CD4-positive, CD25-positive, alpha-beta regulatory T cell (primary cell): ENCODE measurements around the gene FAM168A. TPM values are rescaled to one million over a fixed set of nuclear protein-coding genes. Genes with fewer than 3 reads are reported as not detected.

Source experiments
- ATAC-seq, 2 donors: fragments of 150-1000 bp; cut with Tn5 transposase; one replicate each; pipeline ENCODE4 v1.10.0; 2021; ENCODE audit warnings: low read depth in 2 of 2, moderate number of reproducible peaks in 2 of 2, moderate library complexity in 1 of 2
- DNase-seq, 3 donors: peaks; one replicate each; pipeline versions ENCODE4 v3.0.0 to v3.0.0-alpha.2; 2012 to 2022; ENCODE audit warnings: mixed read lengths in 1 of 3
- H3K27ac ChIP-seq: one replicate; pipeline ENCODE4 v1.7.0; 2013; ENCODE audit warnings: mild to moderate bottlenecking, low read length; ENCODE audit not compliant: insufficient read depth, poor library complexity, severe bottlenecking
- H3K27me3 ChIP-seq: one replicate; pipeline ENCODE4 v1.7.0; 2013; ENCODE audit warnings: low read length; ENCODE audit not compliant: control insufficient read depth, insufficient read depth
- H3K36me3 ChIP-seq: one replicate; pipeline ENCODE4 v1.7.0; 2013; ENCODE audit warnings: mild to moderate bottlenecking, low read length, moderate library complexity; ENCODE audit not compliant: control insufficient read depth, insufficient read depth
- H3K4me1 ChIP-seq: 2 replicates; pipeline ENCODE4 v1.7.0; 2013; ENCODE audit warnings: mild to moderate bottlenecking, low read length; ENCODE audit not compliant: insufficient read depth, control insufficient read depth, poor library complexity, severe bottlenecking
- H3K4me3 ChIP-seq: one replicate; pipeline ENCODE4 v1.7.0; 2013; ENCODE audit warnings: low read depth, mild to moderate bottlenecking, low read length, moderate library complexity
- H3K9me3 ChIP-seq, 2 experiments: 1 replicate in 1 of 2; 2 replicates in 1 of 2; pipeline ENCODE4 v1.7.0; 2013; ENCODE audit warnings: low read length in 2 of 2, mild to moderate bottlenecking in 1 of 2, moderate library complexity in 1 of 2; ENCODE audit not compliant: control insufficient read depth in 2 of 2
- H3K27ac Mint-ChIP-seq, 3 donors: one replicate each; pipeline ENCODE4 v1.8.0; 2020 to 2022; ENCODE audit warnings: mild to moderate bottlenecking in 3 of 3, mixed read lengths in 3 of 3, moderate library complexity in 2 of 3
- H3K27me3 Mint-ChIP-seq: one replicate; pipeline ENCODE4 v1.8.0; 2022; ENCODE audit warnings: mild to moderate bottlenecking, mixed read lengths
- H3K36me3 Mint-ChIP-seq: one replicate; pipeline ENCODE4 v1.8.0; 2020; ENCODE audit warnings: mixed read lengths
- H3K4me1 Mint-ChIP-seq, 4 donors: one replicate each; pipeline ENCODE4 v1.8.0; 2020 to 2022; ENCODE audit warnings: mixed read lengths in 4 of 4, mild to moderate bottlenecking in 1 of 4
- H3K4me3 Mint-ChIP-seq, 4 donors: one replicate each; pipeline ENCODE4 v1.8.0; 2020 to 2022; ENCODE audit warnings: mild to moderate bottlenecking in 4 of 4, mixed read lengths in 4 of 4, moderate library complexity in 3 of 4
- H3K9me3 Mint-ChIP-seq, 7 donors: one replicate each; pipeline ENCODE4 v1.8.0; 2020 to 2022; ENCODE audit warnings: mixed read lengths in 7 of 7, mild to moderate bottlenecking in 3 of 7, moderate library complexity in 2 of 7
- polyA plus RNA-seq, 4 donors: library from polyadenylated mRNA; unstranded; fragments of 300-500 nt; fragmentation: Illumina TruSeq; gene quantifications; one replicate each; pipeline ENCODE4 v1.2.3, GENCODE V29; 2021
- total RNA-seq: library from RNA; stranded (reverse); gene quantifications from one replicate; pipeline ENCODE4 v1.2.3, GENCODE V29; 2022

FAM168A gene
- total and polyA plus RNA-seq, 5 donors from 2014 or later, result 1.5 to 21.3 (median 3.0) TPM

- DNase-seq (no peak), ATAC-seq (no peak)
- Mint-ChIP-seq H3K27ac (no peak overlapping the region), H3K9me3 (peaks cover 0 to 2% (median 1%) of the 10 kb centered on the region in 7 donors), H3K4me3 (no peak overlapping the region), H3K4me1 (peaks cover 13 to 29% (median 25%) of the 10 kb centered on the region in 4 donors), H3K36me3 (peaks cover 9% of the 10 kb centered on the region), H3K27me3 (no peaks in the 10 kb centered on the region)
- Histone ChIP-seq H3K9me3 (no peaks in the 10 kb centered on the region), H3K4me3 (no peak overlapping the region), H3K4me1 (no peaks in the 10 kb centered on the region), H3K27me3 (no peaks in the 10 kb centered on the region), H3K27ac (no peak overlapping the region), H3K36me3 (no peaks in the 10 kb centered on the region)
These were observed 44.6 kb downstream of the FAM168A start for GRCh38 chr11:73553266-73553665.

- Histone ChIP-seq H3K27me3 (no peaks in the 10 kb centered on the region), H3K36me3 (no peaks in the 10 kb centered on the region), H3K27ac (no peak overlapping the region), H3K4me1 (no peaks in the 10 kb centered on the region), H3K4me3 (no peak overlapping the region), H3K9me3 (no peaks in the 10 kb centered on the region)
- peak overlapping the region in 2 of 3 donors; percentile 28 to 42 for H3K27ac Mint-ChIP-seq
- DNase-seq, result no peak
- H3K36me3 Mint-ChIP-seq, result peaks cover 9% of the 10 kb centered on the region
- peaks cover 0 to 2% (median 1%) of the 10 kb centered on the region in 7 donors for H3K9me3 Mint-ChIP-seq
- H3K4me1 Mint-ChIP-seq, result peaks cover 13 to 39% (median 27%) of the 10 kb centered on the region in 4 donors
- H3K4me3 Mint-ChIP-seq, result no peak overlapping the region
- no peaks in the 10 kb centered on the region for H3K27me3 Mint-ChIP-seq
- no peak for ATAC-seq
These were observed 46.2 kb downstream of the FAM168A start for GRCh38 chr11:73551677-73552076.

GRCh38 chr11:73549376-73549775, 48.5 kb downstream of the FAM168A start:
- Histone ChIP-seq H3K4me1 (no peaks in the 10 kb centered on the region), H3K9me3 (no peaks in the 10 kb centered on the region), H3K36me3 (no peaks in the 10 kb centered on the region), H3K27ac (no peak overlapping the region), H3K27me3 (no peaks in the 10 kb centered on the region), H3K4me3 (no peak overlapping the region)
- no peak overlapping the region for H3K27ac Mint-ChIP-seq
- H3K36me3 Mint-ChIP-seq, result no peaks in the 10 kb centered on the region
- DNase-seq (no peak), ATAC-seq (no peak)
- peaks cover 13 to 39% (median 27%) of the 10 kb centered on the region in 4 donors for H3K4me1 Mint-ChIP-seq
- H3K4me3 Mint-ChIP-seq, result no peak overlapping the region
- no peaks in the 10 kb centered on the region for H3K9me3 Mint-ChIP-seq
- H3K27me3 Mint-ChIP-seq, result no peaks in the 10 kb centered on the region

GRCh38 chr11:73547706-73548595, 50.0 kb downstream of the FAM168A start:
- H3K27me3 ChIP-seq, result no peaks in the 10 kb centered on the region
- peak overlapping the region in 1 of 3 donors; percentile 21 for H3K27ac Mint-ChIP-seq
- no peaks in the 10 kb centered on the region for H3K27me3 Mint-ChIP-seq
- DNase-seq (no peak), ATAC-seq (no peak)
- no peaks in the 10 kb centered on the region for H3K4me1 ChIP-seq
- no peak overlapping the region for H3K4me3 Mint-ChIP-seq
- no peaks in the 10 kb centered on the region for H3K9me3 ChIP-seq
- no peaks in the 10 kb centered on the region for H3K36me3 Mint-ChIP-seq
- no peak overlapping the region for H3K27ac ChIP-seq
- H3K4me3 ChIP-seq, result no peak overlapping the region
- no peaks in the 10 kb centered on the region for H3K36me3 ChIP-seq
- no peaks in the 10 kb centered on the region for H3K9me3 Mint-ChIP-seq
- H3K4me1 Mint-ChIP-seq, result peaks cover 10 to 39% (median 25%) of the 10 kb centered on the region in 4 donors

- H3K27ac ChIP-seq, result no peak overlapping the region
- H3K27me3 ChIP-seq, result no peaks in the 10 kb centered on the region
- Mint-ChIP-seq H3K36me3 (peaks cover 7% of the 10 kb centered on the region), H3K27ac (no peak overlapping the region), H3K9me3 (no peaks in the 10 kb centered on the region), H3K4me3 (no peak overlapping the region), H3K4me1 (peaks cover 17 to 28% (median 26%) of the 10 kb centered on the region in 4 donors), H3K27me3 (no peaks in the 10 kb centered on the region)
- H3K4me1 ChIP-seq, result peaks cover 7% of the 10 kb centered on the region
- H3K36me3 ChIP-seq, result no peaks in the 10 kb centered on the region
- no peak for ATAC-seq
- no peaks in the 10 kb centered on the region for H3K9me3 ChIP-seq
- no peak overlapping the region for H3K4me3 ChIP-seq
- no peak for DNase-seq
These were observed 55.7 kb downstream of the FAM168A start for GRCh38 chr11:73542175-73542574.

GRCh38 chr11:73539506-73540084, 58.3 kb downstream of the FAM168A start:
- DNase-seq, result no peak
- no peak for ATAC-seq
- Mint-ChIP-seq H3K9me3 (no peaks in the 10 kb centered on the region), H3K27ac (no peak overlapping the region), H3K27me3 (no peaks in the 10 kb centered on the region), H3K4me1 (peaks cover 24 to 26% (median 25%) of the 10 kb centered on the region in 4 donors), H3K4me3 (no peak overlapping the region), H3K36me3 (peaks cover 7% of the 10 kb centered on the region)
- peaks cover 7% of the 10 kb centered on the region for H3K4me1 ChIP-seq
- no peaks in the 10 kb centered on the region for H3K9me3 ChIP-seq
- H3K27ac ChIP-seq, result no peak overlapping the region
- no peaks in the 10 kb centered on the region for H3K27me3 ChIP-seq
- no peak overlapping the region for H3K4me3 ChIP-seq
- H3K36me3 ChIP-seq, result no peaks in the 10 kb centered on the region

- peak in 1 of 3 donors; percentile 67 for DNase-seq
- Mint-ChIP-seq H3K27ac (peak overlapping the region; percentile 53 to 63 (median 54)), H3K9me3 (no peaks in the 10 kb centered on the region), H3K4me3 (peak overlapping the region in 1 of 4 donors; percentile 24), H3K36me3 (peaks cover 7% of the 10 kb centered on the region), H3K4me1 (peaks cover 25 to 28% (median 26%) of the 10 kb centered on the region in 4 donors), H3K27me3 (no peaks in the 10 kb centered on the region)
- H3K27ac ChIP-seq, result no peak overlapping the region
- no peaks in the 10 kb centered on the region for H3K36me3 ChIP-seq
- no peaks in the 10 kb centered on the region for H3K27me3 ChIP-seq
- peaks cover 7% of the 10 kb centered on the region for H3K4me1 ChIP-seq
- no peaks in the 10 kb centered on the region for H3K9me3 ChIP-seq
- ATAC-seq, result peak; percentile 52 to 53
- no peak overlapping the region for H3K4me3 ChIP-seq
These were observed 59.5 kb downstream of the FAM168A start for GRCh38 chr11:73538381-73538872.
